KOPT-K1 (cell line): ENCODE data around the gene SLC9A9.

Experiments
- H3K27ac ChIP-seq: fragments of 200-600 bp; sonication (generic); 2 replicates; pipeline ENCODE4 v1.5.1; 2016; ENCODE audit warnings: antibody characterized with exemption, mild to moderate bottlenecking, low read depth, low read length; ENCODE audit not compliant: poor library complexity, severe bottlenecking
- H3K36me3 ChIP-seq: fragments of 200-600 bp; sonication (generic); 2 replicates; pipeline ENCODE4 v1.5.1; 2017; ENCODE audit warnings: antibody characterized with exemption, mild to moderate bottlenecking, low read length, moderate library complexity; ENCODE audit not compliant: insufficient read depth
- H3K9me3 ChIP-seq: fragments of 200-600 bp; sonication (generic); 2 replicates; pipeline ENCODE4 v1.5.1; 2017; ENCODE audit warnings: antibody characterized with exemption, low read length, mild to moderate bottlenecking; ENCODE audit not compliant: insufficient read depth, poor library complexity, severe bottlenecking

SLC9A9 gene

DNA sequence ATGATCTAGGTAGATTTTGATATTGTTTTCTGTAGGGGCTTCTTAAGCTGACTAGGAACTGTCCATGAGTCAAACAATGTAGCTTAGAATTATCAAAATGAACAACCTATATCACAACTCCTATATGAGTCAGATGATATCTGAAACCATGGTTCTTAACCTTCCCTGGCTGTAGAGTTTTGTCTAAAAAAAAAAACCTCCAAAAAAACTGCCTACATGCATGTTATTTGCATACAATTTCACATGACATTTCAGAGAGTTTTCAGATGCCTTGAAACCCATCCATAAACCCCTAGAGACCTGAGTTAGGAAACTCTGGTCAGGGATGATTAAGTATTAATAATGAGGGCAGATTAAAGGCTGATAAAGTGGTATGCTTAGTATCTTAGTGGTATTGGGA, 571.7 kb downstream of the SLC9A9 start:
- H3K9me3 ChIP-seq = no peaks in the 10 kb centered on the region
- no peak overlapping the region for H3K27ac ChIP-seq
- no peaks in the 10 kb centered on the region for H3K36me3 ChIP-seq

DNA sequence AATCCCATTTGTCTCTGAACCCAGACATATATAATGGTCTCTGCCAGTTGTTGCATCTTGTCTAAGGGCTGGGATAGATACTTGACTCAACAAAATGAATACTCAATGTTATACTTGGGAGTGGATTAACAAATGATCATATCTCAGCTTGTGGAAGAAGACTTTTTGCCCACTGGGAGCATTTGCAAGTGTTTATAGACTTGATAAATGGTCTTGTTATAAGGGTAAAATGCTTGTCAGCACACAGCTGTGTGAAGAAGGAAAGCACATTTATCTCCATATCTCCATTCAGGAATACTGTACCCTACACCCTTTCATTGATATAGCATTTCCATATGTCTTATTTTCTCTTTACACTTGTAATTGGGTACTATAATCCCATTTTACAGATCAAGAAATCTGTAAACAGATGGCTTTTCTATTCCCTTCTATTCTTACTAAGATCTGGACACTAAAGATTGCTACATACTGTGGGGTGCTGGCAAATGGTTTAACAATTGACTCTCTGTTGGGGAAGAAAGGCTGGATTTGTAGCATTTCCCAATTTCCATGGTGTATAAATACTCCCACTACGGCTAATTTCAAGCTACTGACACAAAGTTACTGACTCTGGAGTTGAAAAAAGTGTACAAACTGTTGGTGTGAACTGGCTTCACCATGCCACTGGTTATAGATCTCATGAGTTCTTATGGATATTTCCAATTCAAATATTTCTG, 574.1 kb downstream of the SLC9A9 start:
- no peak overlapping the region for H3K27ac ChIP-seq
- no peaks in the 10 kb centered on the region for H3K9me3 ChIP-seq
- H3K36me3 ChIP-seq = no peaks in the 10 kb centered on the region

DNA sequence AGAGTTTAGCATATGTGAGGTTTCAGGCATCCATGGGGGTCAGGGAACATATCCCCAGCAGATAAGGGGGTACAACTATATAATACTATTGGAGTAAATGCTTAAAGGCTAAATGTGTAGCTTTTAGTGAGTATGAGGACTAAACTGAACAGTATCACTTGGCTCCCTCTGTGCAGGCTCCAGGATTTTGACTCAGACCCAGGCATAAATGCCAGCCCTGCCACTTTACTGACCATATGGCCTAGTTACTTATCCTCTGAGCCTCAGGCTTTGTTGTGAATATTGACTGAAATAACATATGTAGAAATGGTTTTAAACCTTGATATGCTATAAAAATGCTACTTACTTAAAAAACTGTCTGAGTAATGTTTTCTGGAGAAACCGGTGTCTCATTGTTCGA, 577.1 kb downstream of the SLC9A9 start:
- no peaks in the 10 kb centered on the region for H3K36me3 ChIP-seq
- no peak overlapping the region for H3K27ac ChIP-seq
- H3K9me3 ChIP-seq = no peaks in the 10 kb centered on the region

DNA sequence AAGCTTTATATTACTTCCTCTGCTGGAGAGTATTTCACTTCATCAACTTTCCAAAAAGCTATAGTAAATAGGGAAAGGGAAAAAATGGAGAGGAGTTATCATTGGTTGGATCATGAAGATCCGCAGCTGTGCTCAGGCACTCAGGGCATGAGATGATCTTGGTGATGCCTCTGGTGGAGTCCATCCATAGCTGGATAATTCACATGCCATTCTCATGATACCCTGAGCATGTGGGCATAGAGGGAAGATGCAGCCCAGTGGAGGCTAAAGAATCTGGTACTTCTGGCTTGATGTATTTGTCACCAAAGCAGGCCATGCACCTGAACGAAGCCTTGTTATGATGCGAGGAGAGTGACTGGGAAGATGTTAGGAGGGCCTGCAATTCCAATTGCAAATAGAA, 578.5 kb downstream of the SLC9A9 start:
- Histone ChIP-seq H3K9me3 (no peaks in the 10 kb centered on the region), H3K36me3 (no peaks in the 10 kb centered on the region), H3K27ac (no peak overlapping the region)

DNA sequence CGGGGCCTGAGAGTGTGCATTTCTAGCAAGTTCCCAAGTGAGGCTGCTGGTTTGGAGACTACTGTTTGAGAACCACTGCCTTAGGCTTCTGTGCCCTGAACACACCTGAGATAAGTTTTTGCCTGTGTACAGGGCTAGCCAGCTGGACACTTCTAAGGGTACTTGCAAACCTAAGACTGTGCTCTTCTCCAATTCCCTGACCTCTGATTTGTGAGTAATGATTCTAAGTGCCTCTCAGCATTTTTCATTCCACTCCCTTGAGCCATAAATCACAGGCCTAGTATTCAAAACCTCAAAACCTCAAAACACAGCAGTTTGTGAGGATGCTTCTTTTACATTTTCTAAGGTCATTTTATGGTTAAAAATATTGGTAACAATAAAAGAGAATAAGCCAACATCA, 580.3 kb downstream of the SLC9A9 start:
- H3K36me3 ChIP-seq = no peaks in the 10 kb centered on the region
- no peak overlapping the region for H3K27ac ChIP-seq
- H3K9me3 ChIP-seq = no peaks in the 10 kb centered on the region

DNA sequence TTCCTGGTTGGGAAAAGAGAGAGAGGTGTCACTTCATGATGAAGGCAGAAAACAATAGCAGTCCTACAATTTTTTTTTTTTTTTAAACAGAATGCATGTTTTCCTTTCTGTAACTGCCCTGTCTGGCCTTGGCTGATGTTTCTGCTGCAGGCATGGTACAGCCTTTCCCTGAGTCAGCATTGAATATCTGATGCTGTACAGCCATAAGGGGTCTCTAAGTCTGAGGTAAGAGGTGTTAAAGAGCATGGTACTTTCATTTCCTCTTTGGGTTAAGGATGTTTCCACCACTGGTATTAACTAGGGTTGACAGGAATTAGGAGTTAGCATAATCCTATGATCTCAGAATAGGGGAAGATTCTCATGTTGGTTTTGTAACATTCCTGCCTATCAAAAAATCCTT, 581.3 kb downstream of the SLC9A9 start:
- Histone ChIP-seq H3K36me3 (no peaks in the 10 kb centered on the region), H3K27ac (no peak overlapping the region)

DNA sequence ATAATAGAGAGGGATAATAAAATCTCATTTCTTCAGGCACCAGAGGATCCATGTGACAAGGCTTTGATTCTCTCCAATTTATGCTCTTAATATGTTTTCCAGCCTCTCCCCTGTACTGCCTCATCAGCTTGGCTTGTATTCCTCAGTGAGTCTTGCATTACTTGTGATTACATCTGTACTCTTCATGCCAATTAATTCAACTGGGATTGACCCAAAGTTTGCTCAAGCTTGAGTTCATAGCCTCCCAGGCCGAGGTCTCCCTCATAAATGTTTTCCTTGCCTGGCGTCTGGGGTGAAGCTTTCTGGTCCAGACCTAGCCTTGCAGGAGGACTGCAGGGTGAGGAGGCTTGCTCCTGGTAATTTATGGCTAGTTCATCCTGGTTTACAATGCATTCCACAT, 581.8 kb downstream of the SLC9A9 start:
- H3K27ac ChIP-seq = no peak overlapping the region
- no peaks in the 10 kb centered on the region for H3K9me3 ChIP-seq
- no peaks in the 10 kb centered on the region for H3K36me3 ChIP-seq

More for the DNA sequence above, 581.3 kb downstream of the SLC9A9 start:
- no peaks in the 10 kb centered on the region for H3K9me3 ChIP-seq

DNA sequence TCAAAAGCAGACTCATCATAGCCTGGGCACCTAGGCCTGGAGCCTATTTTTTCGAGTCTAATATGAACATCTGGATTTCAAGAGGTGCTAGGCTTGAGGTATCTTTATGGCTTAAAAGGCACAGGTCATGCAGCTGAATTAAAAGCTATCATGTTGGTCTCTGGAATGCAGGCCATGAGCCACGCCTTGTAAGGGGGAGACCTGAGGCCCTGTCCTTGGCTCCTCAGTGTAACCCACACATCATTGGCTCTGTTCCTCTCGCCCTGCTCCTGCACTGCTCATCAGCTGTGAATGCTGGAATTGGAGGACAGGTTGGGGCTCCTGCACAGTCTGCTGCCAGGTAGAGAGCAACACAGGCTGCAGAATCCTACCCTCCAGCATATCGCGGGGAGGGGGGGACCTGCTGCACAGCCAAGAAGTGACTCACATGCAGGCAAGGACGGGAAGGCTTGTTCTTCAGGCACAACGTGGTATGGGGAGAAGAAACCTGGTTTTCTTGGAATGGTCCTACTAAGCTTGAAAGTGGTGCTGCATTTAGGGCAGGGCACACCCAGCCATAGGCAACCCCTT, 582.7 kb downstream of the SLC9A9 start:
- no peak overlapping the region for H3K27ac ChIP-seq
- no peaks in the 10 kb centered on the region for H3K9me3 ChIP-seq
- no peaks in the 10 kb centered on the region for H3K36me3 ChIP-seq

DNA sequence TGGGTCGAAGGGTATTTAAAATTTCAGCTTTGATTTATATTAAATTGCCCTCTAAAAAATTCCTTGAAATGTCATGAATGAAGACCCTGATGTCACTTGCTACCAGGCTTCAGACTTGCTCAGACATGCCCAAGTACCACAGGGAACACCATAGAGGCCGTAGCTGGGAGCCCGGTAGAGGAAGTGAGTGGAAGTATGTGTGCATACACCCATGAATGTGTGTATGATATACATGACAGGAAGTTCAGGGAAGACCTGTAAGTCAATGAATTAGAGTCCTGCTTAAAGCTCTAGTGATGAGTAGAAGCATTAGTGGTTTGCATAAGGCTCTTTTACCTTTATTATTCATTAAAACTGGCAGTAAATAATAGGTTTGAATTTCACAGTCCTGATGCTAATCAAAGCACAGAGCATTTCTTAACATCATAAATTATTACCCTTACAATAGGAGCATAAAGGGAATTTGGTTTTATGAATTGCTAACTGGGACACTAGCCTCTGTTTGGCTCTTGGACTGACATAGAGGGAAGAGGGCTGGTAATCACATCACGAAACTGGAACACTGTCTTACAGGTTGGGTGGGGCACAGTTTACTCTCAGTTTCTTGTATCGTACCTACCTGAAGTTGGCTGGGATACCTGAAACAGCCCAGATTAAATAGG, 584.3 kb downstream of the SLC9A9 start:
- no peaks in the 10 kb centered on the region for H3K9me3 ChIP-seq
- no peak overlapping the region for H3K27ac ChIP-seq
- H3K36me3 ChIP-seq = no peaks in the 10 kb centered on the region

DNA sequence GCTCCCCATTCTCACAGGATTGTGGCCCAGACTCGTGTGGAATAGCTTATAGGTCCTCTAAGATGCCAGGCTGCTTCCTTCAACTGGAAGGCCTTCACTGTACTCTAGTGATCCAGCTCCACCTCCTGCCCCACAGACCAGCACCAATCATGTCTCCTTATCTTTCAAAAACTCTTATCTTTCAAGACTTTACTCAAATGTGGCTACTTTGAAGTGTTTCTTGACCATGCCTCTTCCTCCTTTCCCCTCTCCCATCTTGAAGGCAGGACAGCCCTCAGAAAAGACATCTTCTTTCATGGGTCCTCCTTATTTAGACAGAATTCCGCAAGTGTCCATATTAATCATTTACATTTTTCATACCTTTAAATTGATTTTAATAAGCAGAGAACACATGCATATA, 586.4 kb downstream of the SLC9A9 start:
- H3K9me3 ChIP-seq = no peaks in the 10 kb centered on the region
- no peaks in the 10 kb centered on the region for H3K36me3 ChIP-seq
- H3K27ac ChIP-seq = no peak overlapping the region

DNA sequence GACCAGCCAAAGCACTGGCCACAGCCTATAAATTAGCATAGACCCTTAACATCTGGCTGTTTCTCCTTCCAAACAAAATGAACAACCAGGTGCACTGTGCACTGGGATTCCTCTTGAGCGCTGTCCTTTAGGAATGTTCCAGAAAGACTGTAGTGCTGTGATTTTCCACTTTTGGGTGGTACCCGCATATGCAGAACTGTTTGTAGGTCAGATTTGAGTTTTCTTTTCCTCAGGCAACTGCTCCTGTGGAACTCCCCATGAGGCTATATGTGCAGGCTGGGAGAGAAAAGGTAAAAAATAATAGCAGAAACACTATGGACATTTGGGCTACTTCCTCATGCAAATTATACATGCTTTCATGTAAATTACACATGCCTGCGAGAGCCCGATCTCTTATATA, 589.6 kb downstream of the SLC9A9 start:
- Histone ChIP-seq H3K27ac (no peak overlapping the region), H3K9me3 (no peaks in the 10 kb centered on the region)

DNA sequence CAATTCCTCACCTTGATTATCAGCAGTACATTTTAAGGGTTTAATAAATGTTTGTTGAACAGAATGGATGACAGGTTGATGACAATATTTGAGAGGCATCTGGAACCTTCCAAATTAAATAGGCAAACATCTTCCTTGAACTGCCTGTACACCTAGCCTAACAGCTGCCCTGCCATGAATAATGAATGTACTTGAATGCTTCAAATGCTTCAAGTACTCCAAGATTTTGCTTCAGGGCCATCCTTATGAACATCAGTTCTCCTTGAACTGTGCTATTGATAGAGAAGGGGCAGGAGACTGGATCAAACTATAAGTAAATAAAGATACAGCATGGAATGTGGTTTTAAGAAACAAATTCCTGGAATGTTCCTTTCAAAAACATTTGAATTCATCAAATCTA, 591.9 kb downstream of the SLC9A9 start:
- Histone ChIP-seq H3K27ac (no peak overlapping the region), H3K36me3 (no peaks in the 10 kb centered on the region), H3K9me3 (no peaks in the 10 kb centered on the region)

More for the DNA sequence above, 589.6 kb downstream of the SLC9A9 start:
- no peaks in the 10 kb centered on the region for H3K36me3 ChIP-seq

DNA sequence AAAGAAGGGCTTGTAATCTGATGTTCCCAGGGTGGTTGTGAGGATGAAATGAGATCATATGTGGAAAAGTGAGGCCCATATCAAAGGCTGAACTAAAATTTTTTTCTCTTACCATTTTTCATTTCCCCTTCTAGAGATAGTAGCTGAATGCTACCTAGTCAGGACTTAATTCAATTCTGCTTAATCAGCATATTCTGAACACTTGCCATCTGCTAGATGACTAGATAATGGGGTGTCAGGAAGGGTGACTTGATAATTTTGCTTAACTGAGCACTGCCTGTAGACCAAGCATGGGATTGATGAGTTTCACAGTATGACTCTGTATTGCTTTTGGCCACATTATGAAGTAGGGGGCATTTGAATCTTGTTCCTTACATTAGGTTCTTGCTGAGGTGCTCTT, 592.5 kb downstream of the SLC9A9 start:
- Histone ChIP-seq H3K9me3 (peaks cover 6% of the 10 kb centered on the region), H3K36me3 (no peaks in the 10 kb centered on the region), H3K27ac (no peak overlapping the region)

DNA sequence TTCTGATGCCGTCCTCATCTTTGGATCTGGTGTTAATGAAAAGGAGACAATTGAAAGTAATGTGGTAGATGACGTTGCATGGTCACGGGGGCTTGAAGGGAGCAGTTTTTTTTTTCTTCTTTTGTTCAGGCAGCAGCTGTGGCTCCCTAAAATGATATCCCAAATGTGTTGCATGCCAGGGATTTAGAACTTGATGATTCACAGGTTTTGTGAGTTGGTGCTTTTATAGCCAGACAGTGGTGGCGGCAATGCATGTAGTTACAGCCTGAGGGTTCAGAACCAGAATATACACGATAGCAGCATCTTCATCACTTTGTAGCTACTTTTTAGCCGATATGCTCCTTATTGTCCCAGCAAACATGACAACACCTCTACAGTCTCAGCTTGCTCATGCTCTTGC, 595.3 kb downstream of the SLC9A9 start:
- no peaks in the 10 kb centered on the region for H3K36me3 ChIP-seq
- no peak overlapping the region for H3K27ac ChIP-seq
- peaks cover 19% of the 10 kb centered on the region for H3K9me3 ChIP-seq

DNA sequence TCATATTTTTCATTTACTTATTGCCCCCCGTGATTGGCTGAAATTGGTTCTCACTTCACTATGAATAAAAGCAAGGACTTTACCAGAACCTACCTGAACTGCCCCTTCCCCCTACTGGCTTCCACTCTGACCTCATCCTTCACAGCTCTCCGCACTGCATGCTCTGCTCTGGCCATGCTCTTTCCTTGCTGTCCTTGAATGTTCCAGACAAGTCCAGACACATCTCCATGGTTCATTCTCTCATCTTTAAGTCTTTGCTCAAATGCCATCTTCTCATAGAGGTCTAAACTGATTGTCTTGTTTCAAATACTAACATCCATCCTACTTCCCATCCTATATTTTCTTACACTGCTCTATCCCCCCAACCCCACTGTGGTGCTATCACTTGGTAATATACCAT, 599.3 kb downstream of the SLC9A9 start:
- H3K9me3 ChIP-seq = peaks cover 19% of the 10 kb centered on the region
- no peaks in the 10 kb centered on the region for H3K36me3 ChIP-seq
- H3K27ac ChIP-seq = no peak overlapping the region

DNA sequence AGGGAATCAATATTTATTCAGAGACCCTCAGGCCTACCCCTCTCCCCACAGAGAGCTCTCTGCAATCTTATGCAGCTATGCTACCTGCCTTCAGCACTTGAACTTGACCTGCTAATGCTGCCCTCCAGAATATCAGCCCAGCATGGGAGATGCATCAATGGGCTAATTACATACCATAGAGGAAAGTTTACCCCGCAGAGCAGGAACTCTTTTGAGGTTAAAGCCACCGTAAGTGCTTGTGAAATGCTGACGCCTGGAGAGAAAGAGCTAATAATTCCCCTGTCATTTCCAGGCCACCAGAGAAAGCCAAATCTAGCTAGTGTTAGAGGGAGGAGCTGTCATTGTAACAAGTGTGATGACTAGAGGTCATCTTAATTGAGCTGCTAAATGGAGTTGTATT, 601.2 kb downstream of the SLC9A9 start:
- Histone ChIP-seq H3K27ac (no peak overlapping the region), H3K9me3 (peaks cover 19% of the 10 kb centered on the region), H3K36me3 (no peaks in the 10 kb centered on the region)
